ENCODE results near the gene KCNIP1.

- TF ChIP-seq, protein P1, sequence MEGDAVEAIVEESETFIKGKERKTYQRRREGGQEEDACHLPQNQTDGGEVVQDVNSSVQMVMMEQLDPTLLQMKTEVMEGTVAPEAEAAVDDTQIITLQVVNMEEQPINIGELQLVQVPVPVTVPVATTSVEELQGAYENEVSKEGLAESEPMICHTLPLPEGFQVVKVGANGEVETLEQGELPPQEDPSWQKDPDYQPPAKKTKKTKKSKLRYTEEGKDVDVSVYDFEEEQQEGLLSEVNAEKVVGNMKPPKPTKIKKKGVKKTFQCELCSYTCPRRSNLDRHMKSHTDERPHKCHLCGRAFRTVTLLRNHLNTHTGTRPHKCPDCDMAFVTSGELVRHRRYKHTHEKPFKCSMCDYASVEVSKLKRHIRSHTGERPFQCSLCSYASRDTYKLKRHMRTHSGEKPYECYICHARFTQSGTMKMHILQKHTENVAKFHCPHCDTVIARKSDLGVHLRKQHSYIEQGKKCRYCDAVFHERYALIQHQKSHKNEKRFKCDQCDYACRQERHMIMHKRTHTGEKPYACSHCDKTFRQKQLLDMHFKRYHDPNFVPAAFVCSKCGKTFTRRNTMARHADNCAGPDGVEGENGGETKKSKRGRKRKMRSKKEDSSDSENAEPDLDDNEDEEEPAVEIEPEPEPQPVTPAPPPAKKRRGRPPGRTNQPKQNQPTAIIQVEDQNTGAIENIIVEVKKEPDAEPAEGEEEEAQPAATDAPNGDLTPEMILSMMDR (tag by site-specific recombination; IDR thresholded peaks at IDR 0.05), result no peak
- TF ChIP-seq ZNF138 (tag by site-specific recombination; IDR thresholded peaks at IDR 0.05; ENCODE audit: borderline replicate concordance) (no peak), ZNF133 (tag by site-specific recombination; IDR thresholded peaks at IDR 0.05) (no peak), ZSCAN23 (tag by site-specific recombination; IDR thresholded peaks at IDR 0.05) (no peak), SP2 (tag by site-specific recombination; IDR thresholded peaks at IDR 0.05) (no peak), REPIN1 (tag by site-specific recombination; IDR thresholded peaks at IDR 0.05; ENCODE audit: low read depth) (no peak)
- TF ChIP-seq, protein P2, sequence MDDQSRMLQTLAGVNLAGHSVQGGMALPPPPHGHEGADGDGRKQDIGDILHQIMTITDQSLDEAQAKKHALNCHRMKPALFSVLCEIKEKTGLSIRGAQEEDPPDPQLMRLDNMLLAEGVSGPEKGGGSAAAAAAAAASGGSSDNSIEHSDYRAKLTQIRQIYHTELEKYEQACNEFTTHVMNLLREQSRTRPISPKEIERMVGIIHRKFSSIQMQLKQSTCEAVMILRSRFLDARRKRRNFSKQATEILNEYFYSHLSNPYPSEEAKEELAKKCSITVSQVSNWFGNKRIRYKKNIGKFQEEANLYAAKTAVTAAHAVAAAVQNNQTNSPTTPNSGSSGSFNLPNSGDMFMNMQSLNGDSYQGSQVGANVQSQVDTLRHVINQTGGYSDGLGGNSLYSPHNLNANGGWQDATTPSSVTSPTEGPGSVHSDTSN (CRISPR knock-in tag; IDR thresholded peaks at IDR 0.05), result no peak
Measured at GRCh38 chr5:170470808-170471404, 32.9 kb upstream of the KCNIP1 start.

All from HEK293 (cell line).